ENCODE data around the gene CIPC.

The CIPC gene

GRCh38 chr14:77142005-77142800 lies 44.1 kb downstream of the CIPC start:
- Mint-ChIP-seq H3K4me1 (peaks cover 36% of the 10 kb centered on the region), H3K4me3 (peak overlapping the region; percentile 52), H3K36me3 (no peaks in the 10 kb centered on the region), H3K9me3 (no peaks in the 10 kb centered on the region), H3K27me3 (peaks cover 86% of the 10 kb centered on the region), H3K27ac (no peak overlapping the region)
- no peak for ATAC-seq

GRCh38 chr14:77143071-77143470 lies 45.0 kb downstream of the CIPC start:
- Mint-ChIP-seq H3K27me3 (peaks cover 78% of the 10 kb centered on the region), H3K4me1 (peaks cover 36% of the 10 kb centered on the region), H3K36me3 (no peaks in the 10 kb centered on the region), H3K9me3 (no peaks in the 10 kb centered on the region), H3K4me3 (no peak overlapping the region), H3K27ac (no peak overlapping the region)
- no peak for ATAC-seq

- Mint-ChIP-seq H3K4me1 (peaks cover 24% of the 10 kb centered on the region), H3K27ac (no peak overlapping the region), H3K36me3 (no peaks in the 10 kb centered on the region), H3K9me3 (no peaks in the 10 kb centered on the region), H3K27me3 (peaks cover 63% of the 10 kb centered on the region), H3K4me3 (no peak overlapping the region)
- no peak for ATAC-seq
Observed at GRCh38 chr14:77144412-77145115, 46.5 kb downstream of the CIPC start.

GRCh38 chr14:77145975-77146740 lies 48.1 kb downstream of the CIPC start:
- H3K27me3 Mint-ChIP-seq = peaks cover 52% of the 10 kb centered on the region
- no peaks in the 10 kb centered on the region for H3K9me3 Mint-ChIP-seq
- peaks cover 12% of the 10 kb centered on the region for H3K4me1 Mint-ChIP-seq

GRCh38 chr14:77148510-77149231 lies 50.6 kb downstream of the CIPC start:
- H3K4me1 Mint-ChIP-seq = no peaks in the 10 kb centered on the region
- no peak overlapping the region for H3K27ac Mint-ChIP-seq
- no peaks in the 10 kb centered on the region for H3K36me3 Mint-ChIP-seq
- H3K27me3 Mint-ChIP-seq = peaks cover 37% of the 10 kb centered on the region
- H3K4me3 Mint-ChIP-seq = no peak overlapping the region
- H3K9me3 Mint-ChIP-seq = no peaks in the 10 kb centered on the region
- no peak for ATAC-seq

More at GRCh38 chr14:77145975-77146740, 48.1 kb downstream of the CIPC start:
- no peak overlapping the region for H3K27ac Mint-ChIP-seq
- no peak overlapping the region for H3K4me3 Mint-ChIP-seq
- no peaks in the 10 kb centered on the region for H3K36me3 Mint-ChIP-seq
- peak; percentile 31 for ATAC-seq

- Mint-ChIP-seq H3K9me3 (no peaks in the 10 kb centered on the region), H3K36me3 (no peaks in the 10 kb centered on the region), H3K4me1 (no peaks in the 10 kb centered on the region), H3K27me3 (peaks cover 39% of the 10 kb centered on the region), H3K4me3 (no peak overlapping the region), H3K27ac (no peak overlapping the region)
- no peak for ATAC-seq
Observed at GRCh38 chr14:77151245-77151644, 53.2 kb downstream of the CIPC start.

- no peaks in the 10 kb centered on the region for H3K4me1 Mint-ChIP-seq
- no peaks in the 10 kb centered on the region for H3K9me3 Mint-ChIP-seq
- H3K27me3 Mint-ChIP-seq = peaks cover 39% of the 10 kb centered on the region
- peak; percentile 57 for ATAC-seq
- no peak overlapping the region for H3K4me3 Mint-ChIP-seq
- no peaks in the 10 kb centered on the region for H3K36me3 Mint-ChIP-seq
- H3K27ac Mint-ChIP-seq = no peak overlapping the region
Observed at GRCh38 chr14:77151918-77152588, 54.0 kb downstream of the CIPC start.

- ATAC-seq = no peak
- H3K27me3 Mint-ChIP-seq = peaks cover 50% of the 10 kb centered on the region
- no peak overlapping the region for H3K4me3 Mint-ChIP-seq
- H3K9me3 Mint-ChIP-seq = no peaks in the 10 kb centered on the region
- H3K27ac Mint-ChIP-seq = no peak overlapping the region
- H3K36me3 Mint-ChIP-seq = no peaks in the 10 kb centered on the region
- H3K4me1 Mint-ChIP-seq = no peaks in the 10 kb centered on the region
Observed at GRCh38 chr14:77153802-77154201, 55.7 kb downstream of the CIPC start.

GRCh38 chr14:77154421-77154820 lies 56.4 kb downstream of the CIPC start:
- Mint-ChIP-seq H3K9me3 (no peaks in the 10 kb centered on the region), H3K4me3 (no peak overlapping the region), H3K36me3 (no peaks in the 10 kb centered on the region), H3K27me3 (peaks cover 56% of the 10 kb centered on the region), H3K27ac (no peak overlapping the region), H3K4me1 (no peaks in the 10 kb centered on the region)
- no peak for ATAC-seq

- ATAC-seq = no peak
- H3K4me1 Mint-ChIP-seq = no peaks in the 10 kb centered on the region
- no peak overlapping the region for H3K4me3 Mint-ChIP-seq
Observed at GRCh38 chr14:77155083-77155482, 57.0 kb downstream of the CIPC start.

GRCh38 chr14:77157740-77158139 lies 59.7 kb downstream of the CIPC start:
- Mint-ChIP-seq H3K4me3 (no peak overlapping the region), H3K36me3 (no peaks in the 10 kb centered on the region)

More at GRCh38 chr14:77155083-77155482, 57.0 kb downstream of the CIPC start:
- Mint-ChIP-seq H3K36me3 (no peaks in the 10 kb centered on the region), H3K27ac (no peak overlapping the region), H3K9me3 (no peaks in the 10 kb centered on the region), H3K27me3 (peaks cover 59% of the 10 kb centered on the region)

GRCh38 chr14:77158175-77158881 lies 60.3 kb downstream of the CIPC start:
- no peaks in the 10 kb centered on the region for H3K36me3 Mint-ChIP-seq
- H3K27me3 Mint-ChIP-seq = peaks cover 74% of the 10 kb centered on the region
- ATAC-seq = no peak
- H3K4me1 Mint-ChIP-seq = no peaks in the 10 kb centered on the region
- H3K27ac Mint-ChIP-seq = no peak overlapping the region
- H3K4me3 Mint-ChIP-seq = no peak overlapping the region
- H3K9me3 Mint-ChIP-seq = no peaks in the 10 kb centered on the region

More at GRCh38 chr14:77157740-77158139, 59.7 kb downstream of the CIPC start:
- Mint-ChIP-seq H3K4me1 (no peaks in the 10 kb centered on the region), H3K27ac (no peak overlapping the region), H3K27me3 (peaks cover 78% of the 10 kb centered on the region), H3K9me3 (no peaks in the 10 kb centered on the region)
- ATAC-seq = no peak

GRCh38 chr14:77158882-77159255 lies 60.8 kb downstream of the CIPC start:
- no peak for ATAC-seq
- no peak overlapping the region for H3K4me3 Mint-ChIP-seq
- no peak overlapping the region for H3K27ac Mint-ChIP-seq
- no peaks in the 10 kb centered on the region for H3K9me3 Mint-ChIP-seq
- H3K36me3 Mint-ChIP-seq = no peaks in the 10 kb centered on the region
- H3K4me1 Mint-ChIP-seq = no peaks in the 10 kb centered on the region
- peaks cover 68% of the 10 kb centered on the region for H3K27me3 Mint-ChIP-seq

- ATAC-seq = no peak
- Mint-ChIP-seq H3K27ac (no peak overlapping the region), H3K36me3 (no peaks in the 10 kb centered on the region), H3K4me1 (no peaks in the 10 kb centered on the region), H3K4me3 (no peak overlapping the region), H3K27me3 (peaks cover 60% of the 10 kb centered on the region), H3K9me3 (no peaks in the 10 kb centered on the region)
Observed at GRCh38 chr14:77161011-77161410, 63.0 kb downstream of the CIPC start.
